Measurements from ENCODE around the gene GADL1.

The GADL1 gene

GRCh38 chr3:30893678-30894325 is 659 bp downstream of the GADL1 start (continued):
- TF ChIP-seq ZNF837 (tag by site-specific recombination; IDR thresholded peaks at IDR 0.05): no peak
- TF ChIP-seq GLIS1 (tag by site-specific recombination; IDR thresholded peaks at IDR 0.05): no peak
- no peak for TF ChIP-seq ZEB2 (tag by site-specific recombination; IDR thresholded peaks at IDR 0.05)
- no peak for TF ChIP-seq ZNF747 (tag by site-specific recombination; IDR thresholded peaks at IDR 0.05)
- no peak for TF ChIP-seq ZNF24 (tag by site-specific recombination; IDR thresholded peaks at IDR 0.05)
- TF ChIP-seq ZNF707 (tag by site-specific recombination; IDR thresholded peaks at IDR 0.05): no peak
- TF ChIP-seq MYNN (tag by site-specific recombination; IDR thresholded peaks at IDR 0.05; ENCODE audit: borderline replicate concordance): no peak

- ChIA-PET POLR2A (no interaction called here), CTCF (no interaction called here)
- no peaks in the 10 kb centered on the region for H3K9me3 ChIP-seq (ENCODE audit: control insufficient read depth, insufficient read depth, low read depth, low read length)
- no peak for TF ChIP-seq ZNF239 (tag by site-specific recombination; IDR thresholded peaks at IDR 0.05)
- no peak for TF ChIP-seq ZNF48 (tag by site-specific recombination; IDR thresholded peaks at IDR 0.05)
- TF ChIP-seq CTCF (tag by site-specific recombination; IDR thresholded peaks at IDR 0.05): no peak
- TF ChIP-seq ZNF335 (tag by site-specific recombination; conservative IDR thresholded peaks at IDR 0.05): no peak
- TF ChIP-seq ZNF629 (tag by site-specific recombination; IDR thresholded peaks at IDR 0.05): no peak
- TF ChIP-seq ZBTB44 (tag by site-specific recombination; IDR thresholded peaks at IDR 0.05): no peak
- TF ChIP-seq WT1 (tag by site-specific recombination; IDR thresholded peaks at IDR 0.05): no peak
- H3K4me1 ChIP-seq (ENCODE audit: control insufficient read depth, insufficient read depth, low read length): no peaks in the 10 kb centered on the region
- no peak overlapping the region for H3K27ac ChIP-seq (ENCODE audit: extremely low read depth, low read depth, low read length)
- H3K4me3 ChIP-seq (ENCODE audit: low read depth, low read length): no peak overlapping the region
- no peaks in the 10 kb centered on the region for H3K36me3 ChIP-seq (ENCODE audit: control insufficient read depth in 2 of 2, insufficient read depth in 1 of 2, low read length in 2 of 2)
Observed at GRCh38 chr3:30890907-30891306, 3.6 kb downstream of the GADL1 start.

- H3K27ac ChIP-seq (ENCODE audit: extremely low read depth, low read depth, low read length): no peak overlapping the region
- ChIA-PET CTCF (interaction anchor here (0.9 kb wide), 1 partner anchor 15 kb away, joined by 4 read pairs; no protein-coding TSS in a partner anchor), POLR2A (no interaction called here)
- H3K4me3 ChIP-seq (ENCODE audit: low read depth, low read length): no peak overlapping the region
- H3K36me3 ChIP-seq (ENCODE audit: control insufficient read depth in 2 of 2, insufficient read depth in 1 of 2, low read length in 2 of 2): no peaks in the 10 kb centered on the region
- no peaks in the 10 kb centered on the region for H3K4me1 ChIP-seq (ENCODE audit: control insufficient read depth, insufficient read depth, low read length)
- no peaks in the 10 kb centered on the region for H3K9me3 ChIP-seq (ENCODE audit: control insufficient read depth, insufficient read depth, low read depth, low read length)
- TF ChIP-seq ZNF341 (tag by site-specific recombination; IDR thresholded peaks at IDR 0.05; ENCODE audit: low read depth): no peak
- TF ChIP-seq PATZ1 (tag by site-specific recombination; IDR thresholded peaks at IDR 0.05): no peak
- no peak for TF ChIP-seq ZNF211 (tag by site-specific recombination; IDR thresholded peaks at IDR 0.05; ENCODE audit: low read depth)
- no peak for TF ChIP-seq EGR2 (tag by site-specific recombination; IDR thresholded peaks at IDR 0.05; ENCODE audit: low read depth)
- TF ChIP-seq ZNF704 (tag by site-specific recombination; IDR thresholded peaks at IDR 0.05): no peak
- TF ChIP-seq ZNF114 (tag by site-specific recombination; IDR thresholded peaks at IDR 0.05): no peak
- TF ChIP-seq ZSCAN16 (tag by site-specific recombination; IDR thresholded peaks at IDR 0.05): no peak
- no peak for TF ChIP-seq ZNF335 (tag by site-specific recombination; conservative IDR thresholded peaks at IDR 0.05)
- TF ChIP-seq ZSCAN30 (tag by site-specific recombination; IDR thresholded peaks at IDR 0.05): no peak
- TF ChIP-seq SCRT2 (tag by site-specific recombination; IDR thresholded peaks at IDR 0.05): no peak
- no peak for TF ChIP-seq ZNF138 (tag by site-specific recombination; IDR thresholded peaks at IDR 0.05; ENCODE audit: borderline replicate concordance)
- no peak for TF ChIP-seq ZNF621 (tag by site-specific recombination; IDR thresholded peaks at IDR 0.05)
- no peak for TF ChIP-seq ZNF677 (tag by site-specific recombination; IDR thresholded peaks at IDR 0.05)
- TF ChIP-seq MYNN (tag by site-specific recombination; IDR thresholded peaks at IDR 0.05; ENCODE audit: borderline replicate concordance): no peak
- no peak for TF ChIP-seq ZNF660 (tag by site-specific recombination; IDR thresholded peaks at IDR 0.05)
- TF ChIP-seq ZNF530 (tag by site-specific recombination; IDR thresholded peaks at IDR 0.05; ENCODE audit: low read depth): no peak
- TF ChIP-seq ZNF510 (tag by site-specific recombination; IDR thresholded peaks at IDR 0.05; ENCODE audit: insufficient replicate concordance): no peak
Observed at GRCh38 chr3:30886888-30887287, 7.6 kb downstream of the GADL1 start.
